Measurements from ENCODE around the gene ASCL5.

ASCL5 gene

DNA sequence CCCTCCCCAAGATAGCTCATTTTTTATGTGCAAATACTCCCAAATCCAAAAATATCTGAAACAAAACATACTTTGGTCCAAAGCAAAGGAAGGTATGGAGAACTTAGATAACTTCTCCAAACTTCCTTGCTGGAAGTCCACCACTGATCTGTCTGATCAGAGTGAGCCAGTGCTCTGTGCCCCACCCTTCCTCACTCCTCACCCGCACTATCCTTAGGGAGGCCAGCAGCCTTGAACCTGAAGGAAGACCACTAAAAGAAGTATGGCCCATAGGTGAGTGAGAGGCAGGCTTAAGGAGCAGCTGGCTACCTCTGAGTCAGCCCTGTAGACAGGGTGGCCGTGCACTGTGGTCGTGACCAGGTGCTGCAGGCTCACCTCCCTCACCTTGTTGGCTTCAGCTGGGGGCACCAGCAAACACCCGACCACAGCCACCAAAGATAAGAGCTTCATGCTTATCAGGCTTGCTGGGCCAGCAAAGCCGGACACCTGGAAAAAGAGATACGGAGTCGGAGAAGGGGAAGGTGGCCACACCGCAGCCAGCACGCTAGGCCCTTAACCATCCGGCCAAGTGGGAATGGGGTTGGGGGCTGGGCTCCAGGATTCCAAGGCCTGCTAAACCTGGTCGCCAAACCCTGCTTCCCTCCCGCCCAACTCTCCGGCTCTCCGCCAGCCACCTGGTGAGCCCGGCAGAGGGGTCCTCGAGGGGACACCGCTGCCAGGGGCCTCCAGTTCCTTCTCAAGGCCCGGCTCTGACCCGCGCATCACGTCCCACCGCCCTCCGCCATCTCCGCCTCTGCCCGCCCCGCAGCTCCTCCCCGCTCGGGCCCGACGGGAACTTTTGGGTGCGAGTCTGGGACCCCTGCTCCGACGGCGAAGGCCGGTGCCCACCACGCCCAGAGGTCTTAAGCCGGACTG lies 26.7 kb upstream of the ASCL5 start:
- no peak for DNase-seq

DNA sequence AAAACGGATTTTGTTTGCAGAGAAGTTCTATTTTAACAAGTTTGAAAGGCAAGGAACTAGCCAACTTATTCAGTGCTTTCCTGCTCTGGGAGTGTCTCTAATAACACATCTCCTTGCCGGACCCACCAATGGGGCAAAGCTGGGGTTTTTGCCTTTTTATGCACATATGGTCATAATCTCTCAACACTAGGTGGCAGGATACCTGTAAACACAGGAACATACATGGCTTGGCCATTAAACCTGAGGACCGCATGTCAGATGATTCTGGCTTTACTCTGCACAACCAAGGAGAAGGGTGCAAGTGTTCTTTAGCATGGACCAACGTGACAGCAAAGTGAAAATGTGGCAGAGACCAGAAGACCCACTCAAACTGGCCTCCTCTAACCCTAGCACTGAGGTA lies 22.4 kb upstream of the ASCL5 start:
- no peak for DNase-seq

DNA sequence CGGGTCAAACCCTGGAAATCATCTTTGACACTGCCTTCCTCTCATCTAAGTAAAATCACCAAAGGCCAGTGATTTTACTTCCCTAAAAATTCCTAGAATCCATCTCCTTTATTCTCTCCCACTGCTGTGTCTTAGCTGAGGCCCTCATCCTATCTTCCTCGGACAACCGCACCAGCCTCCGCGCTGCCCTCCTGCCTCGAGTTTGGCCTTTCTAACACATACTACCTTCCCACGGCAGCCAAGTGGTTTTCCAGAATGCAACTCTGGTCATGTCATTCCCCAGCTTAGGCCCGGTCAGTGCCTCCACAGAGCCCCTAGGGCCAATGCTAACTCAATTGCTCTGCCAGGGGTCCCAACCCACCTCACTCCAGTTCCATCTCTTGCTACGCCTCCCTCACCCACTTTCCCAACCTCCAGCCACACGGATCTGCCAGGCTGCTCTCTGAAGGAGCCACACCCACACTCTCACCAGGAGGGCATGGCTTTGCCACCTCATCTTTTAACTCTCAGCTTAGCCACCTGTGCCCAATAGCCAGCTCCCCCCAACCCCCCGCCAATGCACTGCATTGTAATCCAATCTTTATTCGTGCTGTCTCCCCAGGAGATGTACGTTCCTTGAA lies 20.5 kb upstream of the ASCL5 start:
- no peak for DNase-seq

DNA sequence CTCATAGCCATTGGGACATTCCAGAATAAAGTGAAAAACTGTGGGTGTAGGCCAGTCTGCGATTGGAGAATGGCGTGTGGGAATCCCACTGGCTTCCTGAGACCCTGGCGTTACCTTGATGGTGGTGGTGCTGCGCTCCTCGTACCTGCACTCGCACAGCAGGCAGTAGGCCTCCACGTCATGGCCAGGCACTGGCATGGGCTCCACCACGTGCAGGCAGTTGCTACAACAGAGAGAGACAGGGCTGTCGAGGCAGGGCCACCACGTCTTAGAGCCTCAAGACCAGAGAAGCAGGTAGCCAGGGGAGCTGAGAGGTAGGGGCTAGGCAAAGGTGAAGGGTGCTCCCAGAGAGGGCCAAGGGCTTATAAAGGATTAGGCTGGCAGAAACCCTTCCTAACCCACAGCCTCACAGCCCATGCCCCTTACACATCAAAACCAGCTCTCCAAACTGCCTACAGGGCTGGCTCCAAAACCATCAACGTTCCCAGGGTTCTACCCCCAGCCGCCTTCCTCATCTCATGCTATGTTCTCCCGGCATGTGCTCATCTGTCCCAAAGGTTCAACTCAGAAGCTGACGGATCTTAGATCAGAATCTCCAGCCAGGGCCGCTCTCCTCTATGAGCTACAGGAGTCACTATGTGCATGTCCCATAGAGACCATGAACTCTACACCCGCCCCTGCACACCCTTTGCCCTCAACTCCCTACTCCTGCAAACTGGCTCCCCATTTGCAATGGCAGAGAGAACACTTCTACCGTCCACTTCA lies 19.8 kb upstream of the ASCL5 start:
- DNase-seq: no peak

DNA sequence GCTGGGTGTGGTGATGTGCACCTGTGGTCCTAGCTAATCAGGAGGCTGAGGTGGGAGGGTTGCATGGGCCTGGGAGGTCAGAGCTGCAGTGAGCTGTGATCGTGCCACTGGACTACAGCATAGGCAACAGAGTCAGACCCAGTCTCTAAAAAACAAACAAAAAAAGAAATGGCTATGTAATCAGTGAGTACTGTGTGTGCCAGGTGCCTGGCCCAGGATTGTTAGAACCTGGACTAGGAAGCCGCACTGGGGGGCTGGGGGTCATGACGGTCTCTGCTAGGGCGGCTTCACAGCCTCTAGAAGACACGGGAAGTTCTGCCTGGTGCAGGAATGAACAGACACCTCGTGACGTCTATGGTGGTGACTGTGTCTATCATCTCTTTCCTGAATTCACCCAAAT lies 18.8 kb upstream of the ASCL5 start:
- DNase-seq: no peak

DNA sequence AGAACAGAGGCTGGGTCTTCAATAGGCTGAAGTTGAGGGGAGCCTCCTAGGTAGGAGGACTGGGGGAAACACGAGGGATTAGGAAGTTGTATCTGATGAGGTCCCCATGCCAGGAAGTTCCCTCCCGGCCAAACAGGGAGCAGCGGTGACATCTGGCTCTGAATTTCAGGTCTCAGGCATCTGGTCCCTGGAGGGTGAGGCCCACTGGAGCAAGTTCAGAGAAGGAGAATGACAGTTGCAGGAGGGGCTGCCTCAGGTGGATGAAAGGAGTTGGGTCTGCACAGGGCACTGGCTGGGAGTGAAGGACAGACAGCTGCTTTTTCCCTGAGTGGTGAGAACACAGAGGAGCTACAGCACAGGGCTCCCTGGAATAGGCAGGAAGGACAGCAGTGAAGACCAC lies 18.1 kb upstream of the ASCL5 start:
- no peak for DNase-seq

DNA sequence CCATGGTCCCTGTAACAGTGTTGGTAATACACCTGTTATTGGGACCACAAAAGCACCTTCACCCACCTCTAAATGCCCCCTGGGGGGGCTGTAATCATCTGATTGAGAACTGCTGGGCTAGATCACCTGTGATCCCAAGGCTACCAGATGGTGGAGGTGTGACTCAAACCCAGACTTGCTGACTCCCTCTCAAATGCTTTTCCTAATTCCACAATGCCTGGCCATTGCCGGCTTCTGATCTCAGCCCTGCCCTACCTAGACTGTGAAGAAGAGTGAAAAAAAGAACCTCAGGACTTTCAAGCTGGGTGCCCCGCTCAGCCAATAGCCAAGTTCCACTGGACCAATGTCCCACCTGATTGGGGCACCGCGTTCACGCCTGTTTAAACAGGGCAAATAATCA lies 17.7 kb upstream of the ASCL5 start:
- no peak for DNase-seq

DNA sequence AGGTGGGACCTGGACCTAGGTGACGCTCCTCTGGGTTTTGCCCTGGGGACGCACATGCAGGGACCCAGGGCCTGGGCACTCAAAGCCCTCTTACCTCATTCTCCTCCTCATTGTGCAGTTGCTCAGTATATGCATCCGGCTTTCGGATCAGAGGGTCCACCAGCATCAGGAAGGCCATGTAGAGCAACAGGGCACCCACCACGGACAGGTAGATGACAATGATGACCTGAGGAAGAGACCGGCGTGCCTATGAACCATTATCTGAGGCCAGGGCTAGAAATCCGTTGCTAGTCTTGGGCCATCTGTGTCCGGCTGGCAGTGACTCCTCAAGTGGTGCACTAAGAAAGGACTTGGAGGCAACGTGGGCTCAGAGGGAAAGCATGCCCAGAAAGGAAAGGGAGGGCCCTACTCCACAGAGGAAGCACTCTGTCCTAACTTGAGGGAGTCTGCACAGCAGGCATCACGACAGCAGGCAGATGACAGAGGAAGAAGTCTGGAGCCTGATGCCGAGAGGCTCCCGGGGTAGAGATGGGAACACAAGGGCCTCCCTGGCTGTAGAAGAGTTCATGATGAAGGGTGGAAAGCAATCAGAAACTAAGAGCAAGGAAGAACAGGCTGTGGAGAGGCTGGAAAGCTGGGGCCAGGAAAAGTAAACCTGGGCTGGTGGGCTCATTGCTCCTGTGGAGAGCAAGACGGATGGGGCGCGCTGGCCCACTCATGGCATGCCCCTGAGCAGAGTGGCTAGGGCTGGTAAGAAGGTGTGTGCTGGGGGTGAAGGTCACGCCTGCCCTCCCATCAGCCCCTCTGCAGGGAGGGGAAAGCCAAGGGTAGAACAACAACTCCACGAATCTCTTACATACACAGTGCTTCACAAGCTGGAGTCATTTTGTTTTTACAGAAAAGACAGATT lies 17.0 kb upstream of the ASCL5 start:
- DNase-seq: no peak

DNA sequence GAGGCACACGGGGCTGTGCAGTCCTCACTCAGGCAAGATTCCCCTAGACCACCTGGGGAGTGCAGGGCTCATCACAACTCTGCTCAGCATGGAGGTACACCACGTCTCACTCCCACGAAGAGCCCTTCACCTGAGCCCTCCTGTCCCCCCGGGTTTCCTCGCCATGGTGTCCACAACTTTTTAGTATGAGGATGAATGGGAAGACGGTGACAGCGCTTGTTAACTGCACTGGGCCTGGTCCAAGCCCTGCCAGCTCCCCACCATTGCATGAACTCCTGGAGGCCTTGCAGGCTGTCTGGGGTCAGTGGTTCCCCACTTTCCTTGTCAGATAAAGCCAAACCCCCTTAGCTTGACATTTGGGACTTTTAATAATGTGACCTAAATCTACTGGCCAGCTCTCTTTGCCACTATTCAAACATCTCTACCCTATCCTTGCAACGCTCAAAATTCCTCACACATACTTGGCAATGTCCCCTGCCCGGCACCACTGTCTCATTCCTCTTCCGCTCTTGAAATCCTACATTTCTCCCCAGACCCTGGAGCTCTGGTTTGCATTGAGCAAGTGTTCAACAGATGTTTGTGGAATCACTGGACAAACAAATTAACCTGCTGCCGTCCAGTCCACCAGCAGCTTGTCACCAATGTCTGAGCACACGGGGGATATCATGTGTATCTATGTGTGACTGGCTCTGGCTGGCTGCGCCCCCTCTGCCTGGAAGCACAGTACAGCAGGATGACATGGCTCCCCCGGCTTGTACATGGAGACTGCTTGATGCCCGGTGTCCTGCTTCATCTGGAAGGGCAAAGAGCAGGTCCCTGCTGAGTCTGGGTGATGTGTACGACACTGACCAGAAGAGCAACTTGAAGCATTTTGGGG lies 16.1 kb upstream of the ASCL5 start:
- no peak for DNase-seq

DNA sequence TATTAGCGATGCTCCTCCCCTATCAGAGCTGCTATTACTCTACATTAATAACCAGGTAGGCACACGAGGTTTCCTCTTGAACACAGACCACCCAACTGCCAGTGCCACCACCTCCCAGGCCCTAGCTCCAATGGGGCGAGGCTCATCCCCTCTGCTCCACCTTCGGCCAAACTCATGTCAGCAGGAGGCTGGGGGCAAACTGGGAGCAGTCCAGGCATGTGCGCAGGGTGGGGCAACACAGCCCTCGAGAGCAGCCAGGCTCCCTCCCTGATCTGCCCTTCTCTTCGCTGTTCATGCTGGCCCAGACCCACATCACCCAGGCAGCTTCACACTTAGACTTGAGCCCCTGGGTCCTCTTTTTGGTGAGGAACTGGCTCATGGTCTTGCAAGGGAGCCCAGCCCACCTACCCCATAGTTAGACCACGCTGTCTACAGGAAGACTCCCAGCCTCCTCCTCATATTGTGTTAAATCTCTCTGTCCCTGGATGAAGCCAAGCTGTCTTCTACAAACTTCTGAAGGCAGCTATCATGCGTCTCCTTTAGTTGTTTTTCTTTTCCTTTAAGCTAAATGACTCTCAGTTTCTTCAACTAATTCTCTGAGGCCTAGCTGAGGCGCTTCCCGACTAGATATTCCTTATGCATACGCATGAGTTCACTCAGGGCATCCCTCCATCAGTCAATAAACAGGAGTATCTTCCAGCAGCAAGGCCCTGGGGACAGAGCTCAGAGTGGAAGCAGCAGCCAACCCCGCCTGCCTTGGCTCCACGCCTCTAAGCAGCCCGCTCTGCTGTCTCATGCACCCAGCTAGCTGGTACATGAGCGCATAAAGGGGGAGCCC lies 15.2 kb upstream of the ASCL5 start:
- DNase-seq: no peak

DNA sequence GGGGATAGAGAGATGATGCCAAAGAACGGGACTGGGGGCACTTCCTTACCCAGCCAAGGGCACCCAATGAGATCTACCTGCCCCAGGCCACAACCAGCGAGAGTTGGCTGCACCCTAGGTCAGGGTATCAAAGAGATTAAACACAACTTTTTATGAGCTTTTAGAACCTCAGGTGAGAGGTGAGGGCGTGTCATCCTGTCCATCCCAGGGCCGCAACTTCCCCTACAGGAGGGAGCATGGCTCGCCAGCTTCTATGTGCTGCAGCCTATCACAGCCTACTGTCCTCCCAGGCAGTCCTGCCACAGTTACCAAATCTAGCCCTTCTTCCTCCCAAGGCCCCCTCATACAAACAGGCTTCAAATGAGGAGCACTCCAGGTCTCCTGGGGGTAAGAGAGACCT lies 14.4 kb upstream of the ASCL5 start:
- no peak for DNase-seq

DNA sequence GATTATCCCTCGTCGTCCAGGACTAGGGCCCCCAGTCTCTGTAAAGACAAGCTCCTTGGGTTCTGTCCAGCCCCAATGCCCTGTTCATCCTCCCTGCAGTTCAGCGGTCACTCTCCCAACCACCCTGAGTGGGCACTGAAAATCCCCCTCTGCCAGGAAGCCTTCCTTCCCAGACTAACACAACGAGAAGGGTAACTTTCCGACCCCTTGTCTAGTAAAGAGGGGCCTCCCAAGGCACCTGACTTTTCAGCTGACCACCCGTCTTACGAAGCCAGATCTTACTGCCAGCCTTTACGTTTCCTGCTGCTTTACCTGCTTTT lies 13.9 kb upstream of the ASCL5 start:
- no peak for DNase-seq

DNA sequence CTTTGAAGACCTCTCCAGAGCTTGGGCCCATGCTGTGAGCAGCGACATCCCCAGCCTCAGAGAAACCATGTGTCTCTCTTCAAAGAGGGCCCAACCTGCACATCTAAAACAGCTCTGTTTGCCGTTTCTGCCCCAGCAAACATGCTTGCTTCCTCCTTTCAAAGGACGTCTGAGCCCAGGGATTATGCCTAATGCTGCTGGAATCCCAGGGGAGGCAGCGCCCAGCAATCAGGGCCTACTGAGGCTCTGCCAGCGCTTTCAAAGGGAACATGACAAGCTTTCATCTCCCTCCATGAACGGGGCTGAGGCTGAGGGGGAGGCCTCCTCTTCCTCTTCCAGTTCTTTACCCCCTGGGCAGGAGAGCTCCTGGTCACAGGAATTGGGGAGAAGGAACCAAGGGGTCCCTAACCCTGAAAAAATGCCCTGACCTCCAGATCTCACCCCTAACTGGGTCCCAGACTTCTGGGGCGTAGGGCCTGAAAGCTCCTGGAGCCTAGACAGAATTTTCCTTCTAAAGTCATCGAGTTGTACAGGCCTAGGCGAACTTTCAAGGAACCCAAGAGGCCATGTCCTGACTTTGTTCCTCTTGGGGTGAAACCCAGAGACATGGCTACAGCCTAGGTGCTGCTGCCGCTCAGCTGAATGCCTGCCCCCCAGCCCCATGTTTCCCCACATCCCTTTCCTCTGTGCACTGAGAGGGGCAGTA lies 13.4 kb upstream of the ASCL5 start:
- DNase-seq: no peak

DNA sequence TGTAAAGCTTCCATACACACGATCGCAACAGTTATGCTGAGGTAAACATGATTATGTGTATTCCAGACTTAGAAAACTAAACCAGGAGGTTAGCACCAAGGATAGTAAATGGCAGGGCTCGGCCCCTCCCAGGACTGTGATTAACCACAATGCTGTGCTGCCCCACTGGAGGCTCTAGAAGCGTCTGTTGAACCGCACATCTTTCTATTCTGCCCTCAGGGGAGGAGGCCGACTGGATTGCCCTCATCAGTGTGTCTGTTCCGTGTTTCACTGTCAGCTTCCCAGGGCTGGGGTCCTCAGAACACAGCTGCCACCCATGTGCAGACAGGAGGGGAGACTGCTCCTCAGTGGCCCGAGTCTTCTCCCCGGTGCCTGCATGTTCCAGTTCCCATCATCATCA lies 12.8 kb upstream of the ASCL5 start:
- no peak for DNase-seq

DNA sequence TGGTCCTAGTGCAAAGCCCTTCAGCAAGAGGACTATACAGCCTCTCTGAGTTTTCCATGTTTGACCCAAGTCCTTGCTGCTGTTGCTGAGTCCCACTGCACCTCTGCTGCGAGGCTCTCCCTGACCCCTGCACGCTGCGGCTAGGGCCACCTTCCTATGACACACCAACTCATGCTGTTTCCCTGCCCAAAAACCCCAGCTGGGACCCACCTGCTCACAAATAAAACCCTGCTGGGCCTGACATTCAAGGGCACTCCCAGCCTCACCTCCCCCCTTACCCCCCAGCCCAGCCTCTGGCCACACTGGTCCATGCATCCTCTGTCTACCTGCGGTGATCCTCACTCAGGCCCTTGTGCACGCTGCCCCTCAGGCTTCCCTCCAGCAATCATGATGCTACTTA lies 12.3 kb upstream of the ASCL5 start:
- no peak for DNase-seq

DNA sequence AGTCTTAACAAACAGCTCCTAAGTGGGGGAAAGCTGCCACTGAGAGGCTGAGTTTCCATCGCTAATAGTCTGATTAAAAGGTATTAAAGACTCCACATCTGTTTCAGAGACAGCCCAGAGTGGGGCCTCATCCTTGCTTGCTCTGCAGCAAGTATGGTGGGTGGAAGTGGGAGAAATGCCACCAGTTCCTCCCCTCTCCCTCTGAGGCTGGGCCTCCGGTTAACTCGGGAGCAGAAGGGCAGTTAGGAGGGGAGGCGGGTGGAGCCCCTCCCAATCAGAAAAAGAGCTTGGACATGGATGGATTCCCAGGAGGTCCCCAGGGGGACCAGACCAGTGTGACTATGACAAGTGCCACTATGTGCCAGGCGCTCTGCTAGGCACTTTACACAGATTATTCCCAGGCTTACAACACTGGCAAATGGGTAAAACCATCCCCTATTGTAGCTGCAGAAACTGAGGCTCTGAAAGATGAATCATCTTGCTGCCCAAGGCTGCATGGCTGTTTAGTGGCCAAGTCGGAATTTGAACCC lies 11.4 kb upstream of the ASCL5 start:
- DNase-seq: no peak

DNA sequence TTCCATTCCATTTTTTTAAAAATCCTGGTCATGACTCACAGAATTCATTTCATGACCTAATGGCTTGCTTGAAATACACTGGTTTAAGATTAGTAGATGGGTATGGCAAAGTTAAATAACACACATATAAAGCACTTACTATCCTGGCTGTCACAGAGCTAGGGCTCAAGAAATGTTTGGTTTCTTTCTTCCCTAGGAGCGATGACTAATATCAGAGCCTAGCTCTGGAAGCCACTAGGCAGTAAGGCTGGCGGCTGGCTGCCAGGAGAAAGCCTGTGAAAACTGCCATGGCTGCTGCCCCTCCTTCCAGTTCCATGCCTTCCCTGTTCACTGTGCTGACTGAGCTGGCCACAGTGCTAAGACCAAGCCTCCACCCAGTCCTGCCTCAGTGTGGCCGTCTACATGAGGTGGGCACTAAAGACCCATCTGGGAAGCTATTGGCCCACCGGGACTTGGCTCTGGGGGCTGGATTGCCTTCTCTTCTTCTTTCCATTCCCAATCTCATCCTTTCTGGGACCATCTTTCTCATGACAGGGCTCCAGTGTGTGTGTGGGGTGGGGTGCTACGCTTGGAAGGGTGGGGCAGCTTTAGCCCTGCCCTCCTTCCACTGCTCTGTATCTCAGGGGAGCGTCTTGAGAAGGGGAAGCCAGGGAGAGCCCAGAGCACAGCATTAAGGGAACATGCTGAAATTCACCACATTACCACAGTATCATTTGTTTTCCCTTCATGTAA lies 10.8 kb upstream of the ASCL5 start:
- DNase-seq: no peak

DNA sequence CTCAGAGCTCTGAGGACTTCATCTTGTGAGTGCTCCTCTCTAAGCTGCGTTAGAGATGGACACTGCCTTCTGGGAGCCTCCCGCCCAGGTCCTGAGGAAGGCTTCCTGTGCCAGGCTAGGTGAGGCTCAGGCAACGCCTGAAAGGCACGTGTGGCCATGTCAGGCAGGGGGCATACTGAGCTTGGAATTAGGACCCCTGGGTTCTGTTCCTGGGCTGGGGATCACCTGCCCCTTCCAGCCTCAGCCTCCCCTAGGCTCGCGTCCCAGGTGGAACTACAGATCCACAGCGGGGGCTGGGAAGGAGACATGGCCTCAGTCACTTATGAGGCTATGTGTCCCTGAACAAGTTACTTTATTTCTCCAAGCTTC lies 10.0 kb upstream of the ASCL5 start:
- DNase-seq: no peak

DNA sequence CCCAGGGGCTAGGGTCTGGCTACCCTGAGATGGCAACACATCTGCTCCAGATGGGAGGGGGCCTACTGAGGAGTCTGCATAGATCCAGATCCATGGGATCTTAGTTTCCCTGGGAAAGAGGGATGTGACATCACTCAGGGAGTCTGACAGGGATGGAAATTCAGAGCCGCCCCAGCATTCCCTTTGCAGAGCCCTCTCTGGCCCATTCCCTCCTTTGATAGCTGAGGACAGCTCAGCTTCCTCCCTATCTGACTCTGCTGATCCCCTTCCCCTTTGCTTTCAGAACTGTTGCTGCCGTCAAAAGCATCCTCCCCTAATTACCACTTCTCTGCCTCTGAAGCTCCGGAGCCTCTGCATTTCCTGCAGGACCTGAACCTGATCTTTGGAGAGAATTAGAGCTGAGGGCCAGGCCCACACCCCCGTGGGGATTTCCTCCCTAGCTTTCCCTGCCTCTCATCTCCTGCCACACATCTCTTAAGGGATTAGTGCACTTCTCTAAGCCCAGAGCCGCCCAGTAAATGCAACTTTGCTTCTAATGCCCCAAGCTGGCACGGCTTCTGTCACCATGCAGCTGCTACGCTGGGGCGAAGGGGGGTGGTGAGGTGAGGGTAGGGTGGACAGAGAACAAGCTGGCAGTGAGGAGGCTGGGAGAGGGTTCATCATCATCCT lies 9.5 kb upstream of the ASCL5 start:
- no peak for DNase-seq
